Stimulated activated CD4-positive, alpha-beta T cell treated with anti-CD3 and anti-CD28 coated beads, TNF-alpha, amount 100 ng/mL, for 1 hour (primary cell): ENCODE measurements around the gene DAZL.

Experiments used
- DNase-seq, 3 donors: peaks; one replicate each; pipeline ENCODE4 v3.0.0-alpha.2; 2020; ENCODE audit warnings: low read depth in 3 of 3, low spot score in 1 of 3

DAZL gene

DNA sequence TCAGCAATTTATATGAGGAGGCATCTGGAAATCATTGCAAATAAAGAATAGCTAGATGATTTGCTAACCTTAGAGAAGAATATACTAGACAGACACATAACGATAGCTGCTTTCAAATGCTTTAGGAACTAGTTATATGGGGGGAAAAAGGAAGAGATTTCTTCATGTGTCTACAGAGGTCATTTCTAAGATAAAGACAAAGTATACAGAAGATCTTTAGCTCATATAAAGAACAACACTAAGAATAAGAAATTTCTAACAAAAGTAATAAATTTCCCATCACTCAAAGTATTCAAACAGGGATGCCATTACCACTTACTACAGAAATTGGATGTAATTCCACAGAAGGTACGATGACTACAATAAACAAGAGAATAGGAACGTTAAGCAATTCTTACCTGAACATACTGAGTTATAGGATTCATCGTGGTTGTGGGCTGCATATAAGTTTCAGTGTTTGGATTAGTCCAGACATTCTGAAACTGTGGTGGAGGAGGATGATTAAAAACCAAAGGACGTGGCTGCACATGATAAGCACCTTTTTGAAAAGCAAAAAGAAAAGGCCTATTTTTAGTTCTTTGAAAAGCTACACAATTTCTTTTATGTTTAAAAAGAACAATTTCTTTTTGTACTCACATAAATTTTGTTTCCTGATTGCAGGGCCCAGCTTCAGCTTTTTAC, 8.7 kb downstream of the DAZL start:
- DNase-seq, result no peak

DNA sequence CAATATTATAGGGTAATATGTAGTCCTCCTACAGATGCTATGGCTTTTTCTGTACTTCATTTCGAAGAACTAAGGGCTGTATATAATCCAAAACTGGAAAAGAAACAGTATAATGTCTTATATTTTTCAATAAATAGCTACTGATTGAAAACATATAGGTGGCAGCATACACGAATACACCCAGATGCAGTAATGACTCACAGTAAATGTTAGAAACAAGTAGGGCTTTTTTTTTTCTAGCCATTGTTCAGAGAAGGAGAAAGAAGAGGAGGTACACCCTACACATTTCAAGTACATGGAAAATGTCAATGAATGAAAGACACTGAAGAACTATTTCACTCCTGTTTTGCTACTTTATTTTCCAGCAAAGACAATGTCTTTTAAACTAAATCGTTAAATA, 9.4 kb downstream of the DAZL start:
- no peak for DNase-seq

DNA sequence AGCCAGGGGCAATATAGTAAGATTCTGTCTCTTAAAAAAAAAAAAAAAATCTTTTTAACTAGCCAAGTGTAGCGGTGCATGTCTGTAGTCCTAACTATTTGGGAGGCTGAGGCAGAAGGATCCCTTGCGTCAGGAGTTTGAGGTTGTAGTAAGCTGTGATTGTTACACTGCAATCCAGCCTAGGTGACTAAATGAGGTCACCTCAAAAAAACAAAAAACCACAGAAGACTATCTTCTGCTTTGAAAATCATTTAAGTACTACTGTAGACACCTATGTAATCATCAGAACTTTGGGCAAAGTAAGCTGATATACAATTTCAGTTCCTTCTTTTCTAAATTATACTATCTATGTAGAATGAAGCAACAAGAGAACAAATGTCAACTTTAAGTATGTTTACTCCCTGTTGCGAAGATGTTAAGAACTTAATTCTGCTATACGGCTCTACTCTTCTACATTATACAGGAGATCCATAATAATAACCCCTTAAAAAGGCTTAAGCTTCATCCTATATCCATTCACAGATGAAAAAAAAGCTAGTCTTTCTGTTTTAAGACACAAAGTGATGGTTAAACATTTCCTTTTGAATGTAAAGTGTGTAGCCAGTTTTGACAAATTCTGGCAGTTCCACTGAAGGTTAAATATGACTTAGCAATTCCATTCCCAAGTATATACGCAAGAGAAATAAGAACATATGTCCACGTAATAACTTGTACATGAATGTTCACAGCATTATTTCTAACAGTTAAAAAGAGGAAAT, 15.2 kb downstream of the DAZL start:
- DNase-seq, result no peak

DNA sequence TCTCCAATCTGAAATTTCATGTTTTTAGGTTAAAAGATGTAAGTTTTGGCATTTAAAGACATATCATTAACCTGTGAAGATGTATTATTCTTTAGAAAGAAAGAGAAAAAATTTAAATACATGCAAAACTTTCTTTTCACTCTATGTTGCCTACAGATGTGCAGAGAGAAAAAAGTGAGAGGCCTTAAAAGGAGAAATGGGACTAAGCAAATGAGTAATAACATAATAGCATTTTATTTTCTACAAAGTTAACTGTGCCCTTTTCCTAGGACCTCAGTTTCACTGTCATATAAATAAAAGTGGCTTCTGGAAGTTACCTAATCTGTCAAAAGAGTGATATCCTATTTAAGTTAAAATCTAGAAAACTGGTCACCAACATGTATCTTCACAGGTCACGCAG, 16.1 kb downstream of the DAZL start:
- DNase-seq, result no peak

DNA sequence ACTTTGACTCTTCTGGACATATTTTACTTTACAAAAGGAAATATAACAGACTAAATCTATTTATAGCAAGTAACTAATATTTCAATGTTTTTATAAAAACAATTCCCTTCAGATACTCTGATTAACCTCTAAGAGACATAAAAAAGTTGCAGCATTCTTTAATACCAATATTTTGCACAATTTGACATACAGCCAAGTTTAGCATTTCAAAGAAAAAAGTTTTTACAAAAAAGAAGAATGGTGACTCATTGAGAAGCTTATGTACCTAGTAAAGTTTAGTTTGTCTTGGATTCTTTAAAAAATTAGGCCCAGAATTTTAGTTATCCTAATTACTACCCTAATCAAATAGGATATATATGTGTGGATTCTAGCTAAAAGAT, 17.6 kb downstream of the DAZL start:
- DNase-seq, result no peak

DNA sequence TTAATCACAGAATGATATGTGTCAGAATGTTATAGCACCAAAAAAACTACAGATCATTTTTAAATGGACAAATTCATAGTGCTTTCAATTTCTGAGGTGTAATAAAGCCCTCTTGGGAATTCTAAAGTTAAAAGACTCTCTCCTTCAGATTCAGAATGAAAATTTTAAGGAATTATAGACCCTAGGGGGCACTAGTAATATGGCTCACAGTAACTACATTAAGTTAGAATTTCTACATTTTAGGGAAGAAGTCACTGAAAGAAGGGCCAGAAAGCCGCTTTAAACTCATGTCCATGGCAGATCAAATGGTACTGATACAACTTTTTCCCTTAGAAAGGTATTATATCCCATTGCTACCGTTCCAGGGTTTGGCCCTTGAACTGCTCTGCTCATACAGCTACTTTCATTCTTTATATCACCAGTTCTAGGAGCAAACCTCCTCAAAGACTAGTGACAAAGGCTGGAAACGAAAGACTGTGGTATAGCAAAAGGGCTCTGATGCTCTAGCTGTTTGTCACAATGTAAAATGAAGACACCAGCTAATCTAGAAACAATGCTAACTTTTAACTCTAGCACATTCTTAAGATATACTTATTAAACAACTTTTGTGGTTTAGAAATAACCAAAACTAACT, 18.1 kb downstream of the DAZL start:
- no peak for DNase-seq

DNA sequence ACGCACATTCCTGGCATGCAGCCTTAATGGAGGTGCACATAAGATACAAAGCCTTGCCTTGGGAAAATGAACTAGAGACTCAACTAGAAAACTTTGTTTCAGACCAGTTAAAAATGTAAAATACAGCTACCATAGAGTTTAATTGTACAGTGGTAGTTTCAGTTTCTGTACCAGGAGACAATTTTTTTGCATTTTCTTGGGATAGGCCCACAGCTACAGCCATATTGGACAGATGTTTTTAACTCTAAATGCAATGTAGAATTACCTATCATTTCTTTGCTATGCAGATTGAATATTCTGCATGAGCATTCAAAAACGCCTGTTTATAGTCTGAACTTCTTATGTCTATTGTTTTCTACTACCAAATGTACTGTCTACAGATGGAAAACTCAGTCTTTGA, 20.3 kb downstream of the DAZL start:
- DNase-seq, result no peak

DNA sequence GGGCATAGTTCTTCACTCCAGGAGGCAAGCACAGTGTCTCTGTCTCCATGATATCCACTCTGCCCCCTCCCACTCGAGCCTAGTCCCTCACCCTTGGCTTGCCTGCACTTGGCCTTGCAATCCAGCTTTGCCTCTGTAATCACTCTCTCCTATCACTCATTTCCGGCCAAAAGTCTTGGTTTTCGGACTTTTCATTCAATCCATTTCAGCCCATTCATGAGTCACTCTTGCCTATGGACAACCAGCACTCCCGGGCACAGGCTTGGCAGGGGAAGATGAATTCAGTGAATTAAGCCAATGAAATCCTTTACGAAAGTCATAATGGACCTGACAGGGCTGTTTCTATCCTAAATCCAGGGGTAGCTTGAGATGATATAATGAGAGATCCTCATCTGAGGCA, 21.7 kb downstream of the DAZL start:
- DNase-seq, result no peak

DNA sequence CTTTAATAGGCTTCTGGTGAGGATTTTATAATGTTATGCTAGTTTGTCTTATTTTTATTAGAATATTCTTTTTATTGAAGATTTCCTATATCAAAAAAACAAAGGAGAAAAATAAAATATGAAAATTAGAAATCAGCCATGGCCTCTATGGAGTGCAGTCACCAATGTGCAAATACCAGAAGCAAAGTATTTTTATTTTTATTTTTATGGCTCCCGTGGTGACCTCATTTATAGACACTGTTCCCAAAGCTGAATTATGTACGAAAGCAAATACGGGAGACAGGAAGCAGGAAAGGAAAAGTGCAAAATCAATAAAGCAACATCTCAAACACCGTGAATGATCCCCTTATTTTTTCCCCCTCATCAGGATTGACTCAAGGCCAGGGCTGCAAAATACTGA, 35.1 kb downstream of the DAZL start:
- DNase-seq, result no peak

DNA sequence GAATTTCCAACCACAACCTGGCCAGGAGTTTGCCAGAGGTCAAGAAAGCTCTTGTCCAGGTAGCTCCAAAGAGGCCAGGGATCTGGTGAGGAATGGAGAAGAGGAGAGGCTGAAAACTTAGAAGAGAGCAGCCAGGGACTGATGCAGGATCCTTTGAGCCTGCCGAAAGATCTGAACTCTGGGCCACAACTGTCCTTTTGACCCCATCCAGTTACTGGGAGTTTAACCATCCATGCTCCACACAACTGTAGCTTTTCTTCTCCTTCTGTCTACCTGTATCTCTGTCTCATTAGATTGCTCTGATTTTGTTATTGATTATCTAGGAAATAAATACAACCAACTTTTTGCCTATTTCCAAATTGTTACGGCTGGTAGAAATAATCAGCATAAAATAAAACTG, 36.7 kb downstream of the DAZL start:
- no peak for DNase-seq

DNA sequence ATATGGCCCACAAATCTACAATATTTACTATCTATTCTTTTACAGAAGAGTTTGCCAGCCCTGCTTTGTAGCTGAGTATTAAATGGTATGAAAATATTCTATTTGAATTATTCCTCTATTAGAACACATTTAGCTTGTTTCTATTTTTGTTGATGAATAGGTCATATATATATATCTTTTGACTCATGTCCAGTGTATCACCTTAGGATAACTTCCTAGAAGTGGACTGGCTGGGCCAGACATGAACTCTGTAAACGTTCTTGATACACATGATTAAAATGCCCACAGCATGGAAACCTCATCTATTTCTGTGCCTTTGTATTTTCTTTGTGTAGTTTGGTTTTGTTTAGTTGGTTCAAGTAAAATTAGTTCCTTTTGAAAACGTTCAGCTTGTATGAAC, 37.1 kb downstream of the DAZL start:
- no peak for DNase-seq

DNA sequence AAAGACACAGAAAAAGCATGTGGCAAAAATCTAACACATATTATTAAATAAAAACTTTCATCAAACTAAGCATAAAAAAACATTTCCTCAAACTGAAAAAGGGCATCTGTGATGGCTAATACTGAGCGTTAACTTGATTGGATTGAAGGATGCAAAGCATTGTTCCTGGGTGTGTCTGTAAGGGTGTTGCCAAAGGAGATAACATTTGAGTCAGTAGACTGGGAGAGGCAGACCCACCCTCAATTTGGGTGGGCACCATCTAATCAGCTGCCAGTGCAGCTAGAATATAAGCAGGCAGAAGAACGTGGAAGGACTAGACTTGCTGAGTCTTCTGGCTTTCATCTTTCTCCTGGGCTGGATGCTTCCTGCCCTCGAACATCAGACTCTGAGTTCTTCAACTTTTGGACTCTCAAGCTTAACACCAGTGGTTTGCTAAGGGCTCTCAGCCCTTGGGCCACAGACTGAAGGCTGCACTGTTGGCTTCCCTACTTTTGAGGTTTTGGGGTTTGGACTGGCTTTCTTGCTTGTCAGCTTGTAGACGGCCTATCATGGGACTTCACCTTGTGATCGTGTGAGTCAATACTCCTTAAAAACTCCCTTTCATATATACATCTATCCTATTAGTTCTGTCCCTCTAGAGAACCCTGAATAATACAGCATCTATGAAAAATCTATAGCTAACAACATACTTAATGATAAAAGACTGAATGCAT, 45.4 kb downstream of the DAZL start:
- no peak for DNase-seq

DNA sequence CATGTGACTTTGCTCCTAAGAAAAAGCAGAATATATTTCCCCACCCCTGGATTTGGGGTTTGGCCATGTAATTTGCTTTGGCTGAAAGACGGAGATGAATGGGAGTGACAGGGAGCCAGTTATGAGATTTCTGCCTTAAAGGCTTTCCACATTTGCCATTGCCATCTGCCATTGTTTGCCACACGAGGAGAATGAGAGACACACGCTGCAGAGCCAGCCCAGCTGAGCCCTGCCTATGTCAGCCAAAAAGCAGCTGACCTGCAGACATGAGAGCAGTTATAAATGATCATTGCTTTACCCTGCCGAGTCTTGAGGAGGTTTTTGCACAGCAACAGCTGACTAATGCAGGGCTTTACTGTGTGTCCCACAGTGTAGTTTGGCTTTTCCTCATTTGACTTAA, 51.1 kb downstream of the DAZL start:
- no peak for DNase-seq

DNA sequence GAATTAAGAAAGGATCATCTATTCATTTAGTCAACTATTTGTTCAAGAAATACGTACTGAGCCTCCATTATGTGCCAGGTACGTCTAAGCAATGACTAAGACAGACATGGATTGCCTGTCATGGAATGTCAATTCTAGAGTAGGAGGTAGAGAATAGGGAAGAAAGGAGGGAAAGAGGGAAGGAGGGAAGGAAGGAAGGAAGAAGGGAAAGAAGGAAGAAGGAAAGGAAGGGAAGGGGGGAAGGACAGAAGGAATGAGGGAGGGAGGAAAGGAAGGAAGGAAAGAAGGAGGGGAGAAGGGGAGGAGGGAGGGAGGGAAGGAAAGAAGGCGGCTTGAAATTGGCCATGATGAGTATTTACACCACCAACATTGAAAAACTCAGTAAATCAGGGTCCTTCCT, 52.5 kb downstream of the DAZL start:
- DNase-seq, result no peak

DNA sequence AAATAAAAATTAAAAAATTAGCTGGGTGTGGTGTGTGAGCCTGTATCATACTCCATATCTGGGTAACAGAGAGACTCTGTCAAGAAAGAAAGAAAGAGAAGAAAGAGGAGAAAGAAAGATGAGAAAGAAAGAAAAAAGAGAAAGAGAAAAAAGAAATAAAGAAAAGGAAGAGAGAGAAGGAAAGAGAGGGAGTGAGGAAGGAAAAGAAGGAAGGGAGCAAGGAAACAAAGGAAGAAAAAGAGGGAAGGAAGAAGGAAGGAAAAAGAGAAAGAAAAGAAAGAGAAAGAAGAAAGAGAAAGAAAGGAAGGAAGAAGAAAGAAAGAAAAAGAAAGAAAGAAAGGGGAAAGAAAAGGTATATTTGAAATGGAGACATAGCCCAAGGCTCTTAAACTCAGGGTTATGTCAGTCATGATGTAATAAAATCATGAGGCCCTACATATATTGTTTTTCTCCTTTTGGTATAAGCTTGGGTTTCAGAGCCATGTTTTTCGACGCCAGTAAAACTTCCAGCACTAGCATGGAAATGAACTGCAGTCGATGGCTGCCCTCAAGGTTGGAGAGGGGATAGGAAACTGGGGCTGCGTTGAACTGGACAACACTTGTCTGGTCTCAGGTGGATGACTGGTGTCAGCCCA, 53.8 kb downstream of the DAZL start:
- DNase-seq, result no peak

DNA sequence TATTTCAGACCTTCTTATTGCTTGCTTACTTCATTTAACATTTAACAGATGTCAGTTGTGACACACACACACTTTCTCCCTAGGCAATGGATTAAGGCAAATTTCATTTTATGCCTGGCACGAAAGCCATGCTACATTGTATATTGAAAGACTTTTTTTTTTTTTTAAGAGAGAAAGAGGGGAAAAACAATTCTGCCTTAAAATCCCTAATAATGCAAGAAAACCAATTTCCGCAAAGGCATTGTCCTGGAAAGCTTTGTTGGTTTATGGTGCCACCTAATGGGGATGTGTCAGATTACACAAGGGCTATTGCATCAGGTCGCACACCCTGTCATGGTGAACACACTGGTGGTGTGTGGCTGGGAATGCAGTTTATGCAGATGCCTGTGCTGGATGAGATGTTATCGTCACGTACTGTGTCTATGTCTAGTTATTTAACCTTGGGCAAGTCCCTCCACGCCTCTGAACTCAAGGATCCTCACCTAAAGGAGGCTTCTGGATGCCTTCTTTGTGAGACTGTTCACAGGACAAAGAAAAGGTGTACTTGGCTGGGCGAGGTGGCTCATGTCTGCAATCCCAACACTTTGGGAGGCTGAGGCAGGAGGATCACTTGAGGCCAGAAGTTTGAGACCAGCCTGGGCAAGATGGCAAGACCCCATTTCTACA, 54.4 kb downstream of the DAZL start:
- DNase-seq, result peak; percentile 33 to 48 (median 34)

DNA sequence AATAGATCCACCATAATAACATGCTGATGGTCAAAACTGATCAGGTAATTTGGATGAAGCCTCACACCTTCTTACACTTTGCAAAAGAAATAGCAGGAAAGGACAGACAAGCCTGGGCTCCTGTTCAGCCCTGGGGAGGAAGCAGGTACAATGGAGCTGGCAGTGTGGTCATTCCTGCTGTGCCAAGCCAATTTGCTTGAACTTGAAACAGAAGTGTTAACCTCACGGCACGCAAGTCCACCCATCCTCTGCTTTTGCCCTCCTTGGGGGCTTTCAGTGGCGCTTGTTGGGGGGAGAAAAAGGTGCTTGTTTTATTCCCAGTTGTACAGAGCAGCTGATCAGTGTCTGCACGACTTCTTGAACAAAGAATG, 54.9 kb downstream of the DAZL start:
- no peak for DNase-seq

DNA sequence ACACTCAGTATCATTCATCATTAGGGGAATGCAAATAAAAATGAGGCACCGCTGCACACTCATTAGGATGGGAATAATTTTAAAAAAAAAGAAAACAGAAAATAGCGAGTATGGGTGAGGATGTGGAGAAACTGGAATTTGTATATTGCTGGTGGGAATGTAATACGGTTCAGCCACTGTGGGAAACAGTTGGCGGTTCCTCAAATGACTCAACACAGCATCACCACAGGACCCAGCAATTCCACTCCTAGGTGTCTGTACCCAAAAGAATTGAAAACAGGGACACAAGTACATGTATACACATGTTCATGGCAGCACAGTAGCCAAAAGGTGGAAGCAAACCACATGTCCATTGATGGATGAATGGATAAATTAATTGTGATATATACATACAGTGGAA, 56.5 kb downstream of the DAZL start:
- DNase-seq, result no peak

DNA sequence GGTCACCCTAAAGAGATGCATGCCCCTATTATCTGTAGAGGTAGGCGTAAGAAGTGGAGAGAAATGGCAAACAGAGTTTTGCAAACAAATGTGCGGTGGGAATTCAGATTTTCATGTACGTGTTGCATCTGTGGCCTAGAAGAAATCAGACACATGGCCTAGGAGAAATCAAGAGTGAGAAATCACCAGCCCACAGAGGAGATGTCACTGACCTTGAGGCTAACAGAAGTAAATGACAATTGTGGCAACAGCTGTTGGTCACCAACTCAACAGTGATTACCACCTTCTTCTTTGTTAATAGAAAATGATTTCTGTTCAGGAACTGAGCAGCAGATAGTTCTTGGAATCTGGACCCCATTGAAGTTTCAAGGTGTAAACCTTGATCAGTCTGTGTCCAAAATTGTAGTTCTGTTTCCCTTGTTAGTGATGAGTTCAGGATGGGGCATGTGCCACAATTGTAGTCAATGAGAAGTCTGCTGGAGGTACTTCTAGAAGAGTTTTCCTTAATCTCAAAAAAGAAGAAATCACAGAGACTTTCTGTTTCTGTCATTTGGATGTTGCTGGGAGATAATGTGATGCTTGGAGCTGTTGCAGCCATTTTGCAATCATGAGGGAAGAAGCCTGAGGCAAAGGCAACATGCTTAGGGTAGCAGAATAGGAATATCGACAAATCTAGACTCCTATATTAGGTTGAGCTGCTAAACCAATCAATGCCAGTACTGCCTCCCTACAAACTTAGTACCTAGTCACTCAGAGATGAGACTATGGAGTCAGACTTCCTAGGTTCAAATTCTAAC, 57.5 kb downstream of the DAZL start:
- no peak for DNase-seq
